Glutamatergic neuron (in vitro differentiated cells): Measurements from ENCODE around the gene ALDH3B1. TPM values are rescaled to one million over a fixed set of nuclear protein-coding genes. Genes with fewer than 3 reads are reported as not detected.
"Not testable (repeated sequence)": the region's sequence is repeated elsewhere in the genome, so short reads cannot be mapped to it uniquely, and the experiment has no call there.

ENCODE experiments used
- DNase-seq: peaks from one replicate; pipeline ENCODE4 v3.0.0; 2022
- H3K27ac Mint-ChIP-seq: one replicate; pipeline ENCODE4 v1.8.0; 2020; ENCODE audit warnings: mild to moderate bottlenecking, mixed read lengths, inconsistent platforms; ENCODE audit not compliant: unreplicated experiment
- H3K27me3 Mint-ChIP-seq: one replicate; pipeline ENCODE4 v1.8.0; 2020; ENCODE audit warnings: mild to moderate bottlenecking, moderate library complexity, mixed read lengths, inconsistent platforms; ENCODE audit not compliant: unreplicated experiment
- H3K36me3 Mint-ChIP-seq: one replicate; pipeline ENCODE4 v1.8.0; 2020; ENCODE audit warnings: mild to moderate bottlenecking, mixed read lengths, inconsistent platforms; ENCODE audit not compliant: unreplicated experiment
- H3K4me1 Mint-ChIP-seq: one replicate; pipeline ENCODE4 v1.8.0; 2020; ENCODE audit warnings: mild to moderate bottlenecking, low read depth, mixed read lengths, inconsistent platforms; ENCODE audit not compliant: unreplicated experiment
- H3K4me3 Mint-ChIP-seq: one replicate; pipeline ENCODE4 v1.8.0; 2020; ENCODE audit warnings: mild to moderate bottlenecking, mixed read lengths, inconsistent platforms; ENCODE audit not compliant: unreplicated experiment
- H3K9me3 Mint-ChIP-seq: one replicate; pipeline ENCODE4 v1.8.0; 2020; ENCODE audit warnings: mild to moderate bottlenecking, moderate library complexity, mixed read lengths, inconsistent platforms; ENCODE audit not compliant: unreplicated experiment
- CTCF ChIP-seq: fragments of 200-600 bp; sonication (generic); IDR thresholded peaks from one replicate; pipeline ENCODE4 v1.5.0; 2021; ENCODE audit not compliant: partially characterized antibody, unreplicated experiment
- long read RNA-seq: library from polyadenylated mRNA; unstranded; transcript quantifications from one replicate; pipeline ENCODE4 v2.0.0, GENCODE V29; 2020; ENCODE audit not compliant: unreplicated experiment
- total RNA-seq: library from RNA; stranded (reverse); fragmentation: NEBNext Ultra II Directional; extraction: Animal tissue kit (Norgen Biotek cat#: 25700); gene quantifications from one replicate; pipeline ENCODE4 v1.2.1, GENCODE V29; 2021; ENCODE audit not compliant: unreplicated experiment

Gene ALDH3B1, protein sequence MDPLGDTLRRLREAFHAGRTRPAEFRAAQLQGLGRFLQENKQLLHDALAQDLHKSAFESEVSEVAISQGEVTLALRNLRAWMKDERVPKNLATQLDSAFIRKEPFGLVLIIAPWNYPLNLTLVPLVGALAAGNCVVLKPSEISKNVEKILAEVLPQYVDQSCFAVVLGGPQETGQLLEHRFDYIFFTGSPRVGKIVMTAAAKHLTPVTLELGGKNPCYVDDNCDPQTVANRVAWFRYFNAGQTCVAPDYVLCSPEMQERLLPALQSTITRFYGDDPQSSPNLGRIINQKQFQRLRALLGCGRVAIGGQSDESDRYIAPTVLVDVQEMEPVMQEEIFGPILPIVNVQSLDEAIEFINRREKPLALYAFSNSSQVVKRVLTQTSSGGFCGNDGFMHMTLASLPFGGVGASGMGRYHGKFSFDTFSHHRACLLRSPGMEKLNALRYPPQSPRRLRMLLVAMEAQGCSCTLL
- 0.22 TPM for total RNA-seq
- long read RNA-seq = 0 reads

DNA sequence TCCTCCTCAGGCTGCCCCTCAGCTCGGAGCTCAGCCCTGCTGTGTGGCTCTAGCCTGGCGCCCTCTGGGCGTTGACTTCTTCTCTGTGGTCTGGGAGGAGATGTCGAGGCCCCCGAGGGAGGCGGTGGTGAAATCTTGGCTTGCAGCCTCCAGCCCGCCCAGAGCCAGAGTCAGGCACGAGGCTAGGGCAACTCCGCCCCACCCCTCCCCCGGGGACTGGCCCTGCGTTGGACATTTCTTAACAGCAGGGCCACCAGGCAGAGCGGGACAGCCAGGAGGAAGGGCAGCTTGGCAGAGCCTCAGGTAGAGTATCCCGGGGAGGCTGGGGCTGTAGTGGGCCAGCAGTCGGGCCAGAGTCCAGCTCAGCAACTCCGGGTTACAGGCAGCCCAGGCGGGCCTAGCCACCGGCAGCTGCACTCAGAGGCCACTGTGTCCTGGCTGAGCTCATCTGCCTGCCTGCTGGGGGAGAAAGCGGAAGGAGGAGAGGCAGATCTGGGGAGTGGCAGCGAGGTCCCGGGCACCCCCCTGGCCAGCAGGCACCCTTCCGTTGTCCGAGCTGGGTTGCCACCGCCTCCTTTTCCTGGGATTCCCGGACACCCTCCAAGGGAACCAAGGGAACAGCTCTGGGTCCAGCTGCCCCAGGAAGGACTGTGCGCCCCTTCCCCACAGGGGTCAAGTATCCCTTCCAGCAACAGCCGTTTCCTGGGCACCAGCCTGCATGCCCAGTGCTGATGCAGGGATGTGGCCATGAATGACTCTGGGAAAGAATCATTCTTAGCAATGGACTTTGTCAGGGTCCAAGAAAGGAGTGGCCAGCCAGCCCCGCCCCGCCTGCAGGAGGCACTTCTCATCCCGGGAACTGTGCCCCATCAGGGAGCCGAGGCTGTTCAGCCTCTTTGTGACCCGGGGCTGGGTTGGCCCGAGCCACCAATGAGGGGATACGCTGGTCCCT, at the start of gene ALDH3B1:
TSS of gene ALDH3B1 (plus strand) at position 238 of the 952 bp plus-strand sequence. CDS start 4,971 bp downstream, outside the sequence.
- TF ChIP-seq CTCF = no peak

GRCh38 chr11:67963217-67963616, 46.9 kb upstream of the ALDH3B1 start:
- H3K27ac Mint-ChIP-seq, DNase-seq, H3K4me1 Mint-ChIP-seq, H3K4me3 Mint-ChIP-seq, H3K27me3 Mint-ChIP-seq, H3K9me3 Mint-ChIP-seq, H3K36me3 Mint-ChIP-seq: not testable (repeated sequence)

More for the DNA sequence above, at the start of gene ALDH3B1:
- Mint-ChIP-seq H3K4me1 (peaks cover 6% of the 10 kb centered on the region), H3K9me3 (peaks cover 5% of the 10 kb centered on the region), H3K27me3 (peaks cover 7% of the 10 kb centered on the region), H3K4me3 (no peak within 1 kb of the TSS), H3K27ac (peak within 1 kb of the TSS; percentile 43), H3K36me3 (no peaks in the 10 kb centered on the region)
- peak; percentile 78 for DNase-seq

DNA sequence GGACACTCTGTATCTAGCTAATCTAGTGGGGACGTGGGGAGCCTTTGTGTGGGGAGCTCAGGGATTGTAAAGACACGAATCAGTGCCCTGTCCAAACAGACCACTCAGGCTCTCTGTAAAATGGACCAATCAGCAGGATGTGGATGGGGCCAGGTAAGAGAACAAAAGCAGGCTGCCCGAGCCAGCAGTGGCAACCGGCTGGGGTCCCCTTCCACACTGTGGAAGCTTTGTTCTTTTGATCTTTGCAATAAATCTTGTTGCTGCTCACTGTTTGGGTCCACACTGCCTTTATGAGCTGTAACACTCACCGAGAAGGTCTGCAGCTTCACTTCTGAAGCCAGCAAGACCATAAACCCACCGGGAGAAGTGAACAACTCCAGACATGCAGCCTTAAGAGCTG, 46.2 kb upstream of the ALDH3B1 start:
- H3K36me3 Mint-ChIP-seq, H3K4me3 Mint-ChIP-seq, H3K27me3 Mint-ChIP-seq, H3K27ac Mint-ChIP-seq, H3K4me1 Mint-ChIP-seq, DNase-seq, H3K9me3 Mint-ChIP-seq: not testable (repeated sequence)

DNA sequence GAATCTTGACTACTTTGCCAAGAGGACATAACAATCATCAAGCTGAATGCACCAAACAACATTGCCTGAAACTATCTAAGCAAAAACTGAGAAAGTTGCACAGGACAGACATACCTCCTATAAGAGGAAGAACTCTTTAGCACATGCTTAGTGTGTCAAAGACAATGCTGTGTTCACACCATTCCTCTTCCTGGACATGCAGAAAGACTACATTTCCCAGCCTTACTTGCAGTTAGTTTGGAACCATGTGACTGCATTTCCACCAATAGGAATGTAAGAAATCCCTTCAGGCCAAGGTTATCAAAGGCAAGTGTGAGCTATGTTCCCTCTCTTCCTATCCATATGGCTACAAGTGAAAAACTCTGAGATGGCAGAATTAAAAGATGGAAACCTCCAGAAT, 45.4 kb upstream of the ALDH3B1 start:
- not testable (repeated sequence) for H3K27ac Mint-ChIP-seq, DNase-seq, H3K36me3 Mint-ChIP-seq, H3K4me3 Mint-ChIP-seq, H3K4me1 Mint-ChIP-seq, H3K27me3 Mint-ChIP-seq, H3K9me3 Mint-ChIP-seq

- H3K4me1 Mint-ChIP-seq, DNase-seq, H3K27ac Mint-ChIP-seq, H3K4me3 Mint-ChIP-seq, H3K27me3 Mint-ChIP-seq, H3K9me3 Mint-ChIP-seq, H3K36me3 Mint-ChIP-seq: not testable (repeated sequence)
Measured at GRCh38 chr11:67965830-67966348, 44.2 kb upstream of the ALDH3B1 start.

DNA sequence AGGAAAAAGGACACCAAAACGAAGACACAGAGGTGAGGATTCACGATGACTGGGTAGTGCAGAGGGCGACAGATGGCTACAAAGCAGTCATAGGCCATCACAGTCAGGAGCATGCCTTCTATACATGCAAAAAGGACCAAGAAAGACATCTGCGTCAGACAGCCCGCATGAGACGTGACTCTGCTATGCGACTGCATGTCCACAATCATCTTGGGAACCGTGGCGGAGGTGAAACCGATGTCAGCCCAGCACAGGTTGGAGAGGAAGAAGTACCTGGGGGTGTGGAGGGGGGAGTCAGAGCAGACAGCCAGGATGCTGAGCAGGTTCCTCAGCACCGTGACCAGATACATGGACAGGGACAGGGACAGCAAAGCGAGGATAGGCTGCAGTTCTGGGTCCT, 35.4 kb upstream of the ALDH3B1 start:
- H3K9me3 Mint-ChIP-seq, H3K4me3 Mint-ChIP-seq, H3K27ac Mint-ChIP-seq, DNase-seq, H3K4me1 Mint-ChIP-seq, H3K36me3 Mint-ChIP-seq: not testable (repeated sequence)
- H3K27me3 Mint-ChIP-seq = peaks cover 10% of the 10 kb centered on the region

DNA sequence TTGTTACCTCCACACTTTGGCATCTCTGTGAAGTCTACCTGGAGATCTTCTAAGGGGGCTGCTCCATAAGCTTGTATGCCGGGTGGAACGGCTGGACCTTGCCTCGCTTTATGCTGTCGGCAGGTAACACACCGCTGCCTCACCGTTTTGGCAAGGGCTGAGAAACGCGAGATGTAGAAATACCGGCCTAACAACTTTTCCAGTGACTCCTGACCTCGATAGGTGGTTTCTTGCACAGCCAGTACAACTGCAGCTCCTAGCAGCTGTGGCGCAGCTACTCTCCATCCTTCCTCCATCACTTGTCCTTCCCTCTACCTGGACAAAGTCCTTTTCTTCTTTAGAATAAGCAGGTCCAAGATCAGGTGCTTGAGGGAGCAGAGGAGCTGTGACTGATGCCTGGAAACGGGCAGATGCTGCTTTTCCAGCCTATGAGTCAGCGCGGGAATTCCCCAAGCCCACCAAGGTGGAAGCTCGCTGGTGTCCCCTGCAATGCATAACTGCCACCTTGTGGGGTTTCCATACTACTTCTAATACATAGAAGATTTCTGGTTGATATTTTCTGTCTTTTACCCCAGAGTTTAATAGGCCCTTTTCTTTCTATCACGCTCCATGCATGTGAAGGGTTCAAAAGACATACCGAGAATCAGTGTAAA, 31.2 kb upstream of the ALDH3B1 start:
- not testable (repeated sequence) for H3K27ac Mint-ChIP-seq, H3K36me3 Mint-ChIP-seq, H3K4me1 Mint-ChIP-seq, DNase-seq, H3K4me3 Mint-ChIP-seq, H3K9me3 Mint-ChIP-seq
- H3K27me3 Mint-ChIP-seq = peaks cover 10% of the 10 kb centered on the region

GRCh38 chr11:67981226-67981625, 28.9 kb upstream of the ALDH3B1 start:
- DNase-seq, H3K36me3 Mint-ChIP-seq, H3K9me3 Mint-ChIP-seq, H3K27ac Mint-ChIP-seq, H3K4me1 Mint-ChIP-seq, H3K27me3 Mint-ChIP-seq, H3K4me3 Mint-ChIP-seq: not testable (repeated sequence)

DNA sequence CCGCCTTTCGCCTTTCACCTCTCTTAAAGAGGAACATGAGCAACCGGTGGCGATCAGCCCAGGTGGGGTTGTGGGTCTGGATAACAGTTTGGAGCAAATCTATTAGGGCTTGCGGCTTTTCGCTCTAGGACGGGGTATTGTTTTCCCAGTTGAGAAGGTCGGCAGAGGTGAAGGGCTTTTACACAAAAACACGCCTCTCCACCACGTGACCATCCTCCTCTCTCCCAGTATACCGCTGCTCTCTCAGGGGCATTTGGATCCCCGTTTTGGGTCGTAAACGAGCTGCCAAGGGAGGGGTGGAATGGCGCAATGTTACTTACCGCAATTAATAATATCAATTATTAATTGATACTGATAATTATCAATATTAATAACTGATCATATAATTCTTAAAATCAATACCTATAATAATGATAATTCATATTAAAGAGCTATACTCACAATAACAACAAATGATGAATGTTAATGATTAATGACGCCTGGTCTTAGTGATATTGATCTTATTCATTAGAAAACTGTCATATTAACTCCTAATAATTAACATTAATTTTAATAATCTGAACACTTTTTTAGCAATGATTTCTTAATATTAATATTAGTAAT, 27.8 kb upstream of the ALDH3B1 start:
- H3K4me1 Mint-ChIP-seq, H3K9me3 Mint-ChIP-seq, DNase-seq, H3K27me3 Mint-ChIP-seq, H3K4me3 Mint-ChIP-seq, H3K36me3 Mint-ChIP-seq, H3K27ac Mint-ChIP-seq: not testable (repeated sequence)
